Fibroblast of pulmonary artery (primary cell): ENCODE results near the gene LTN1.
"Not testable (repeated sequence)": the region's sequence is repeated elsewhere in the genome, so short reads cannot be mapped to it uniquely, and the experiment has no call there.

Experiments
- DNase-seq: peaks from one replicate; pipeline ENCODE4 v3.0.0-alpha.2; 2010; ENCODE audit warnings: low read depth
- H3K4me3 ChIP-seq: replicated peaks from 2 replicates; pipeline ENCODE4 v1.5.1; 2011; ENCODE audit warnings: low read depth, mild to moderate bottlenecking, control low read depth, low read length, moderate library complexity
- CTCF ChIP-seq: IDR thresholded peaks from 2 replicates; pipeline ENCODE4 v1.5.1; 2011; ENCODE audit warnings: mild to moderate bottlenecking, control low read depth, low read length, inconsistent platforms; ENCODE audit errors: missing control alignments

LTN1 gene

GRCh38 chr21:29007135-29007534, 14.5 kb upstream of the LTN1 start:
- TF ChIP-seq CTCF, result no peak
- no peak for DNase-seq
- no peak overlapping the region for H3K4me3 ChIP-seq

- TF ChIP-seq CTCF, result no peak
- H3K4me3 ChIP-seq, result no peak overlapping the region
- DNase-seq, result no peak
Measured at GRCh38 chr21:29005696-29006095, 13.0 kb upstream of the LTN1 start.

GRCh38 chr21:29002442-29003144, 9.9 kb upstream of the LTN1 start:
- DNase-seq, result peak; percentile 98
- no peak for TF ChIP-seq CTCF
- H3K4me3 ChIP-seq, result peak overlapping the region; percentile 81

- TF ChIP-seq CTCF, result no peak
- peak overlapping the region; percentile 73 for H3K4me3 ChIP-seq
- DNase-seq, result no peak
Measured at GRCh38 chr21:28993293-28993629, 584 bp upstream of the LTN1 start.

GRCh38 chr21:28991861-28992525, 684 bp downstream of the LTN1 start:
- no peak for TF ChIP-seq CTCF

GRCh38 chr21:28988146-28988545, 4.5 kb downstream of the LTN1 start:
- H3K4me3 ChIP-seq, result not testable (repeated sequence)
- DNase-seq, result peak; percentile 21

More at GRCh38 chr21:28991861-28992525, 684 bp downstream of the LTN1 start:
- no peak for DNase-seq
- H3K4me3 ChIP-seq, result peak overlapping the region; percentile 73

DNA sequence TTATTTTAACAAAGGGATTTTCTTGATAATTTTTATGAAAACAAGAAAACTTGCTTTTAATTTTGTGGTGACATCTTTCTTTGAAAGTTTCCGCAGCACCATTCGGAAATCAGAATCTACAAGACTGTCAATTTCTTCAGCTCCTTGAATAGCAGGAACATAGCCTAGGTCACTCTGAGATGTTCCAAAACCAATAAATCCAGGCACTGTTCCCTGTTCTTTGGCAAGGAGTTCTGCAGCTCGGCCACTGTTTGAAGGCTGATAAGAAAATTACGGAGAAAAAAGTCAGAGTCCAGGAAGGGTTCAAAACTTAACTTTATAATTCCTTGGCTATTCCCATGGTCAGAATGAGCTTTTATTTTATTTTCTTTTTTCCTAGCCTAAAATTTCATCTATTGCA, 6.0 kb downstream of the LTN1 start:
- TF ChIP-seq CTCF, result no peak
- no peak overlapping the region for H3K4me3 ChIP-seq
- no peak for DNase-seq
